CD4-positive, alpha-beta T cell treated with Interleukin-4 for 1 hour (primary cell): ENCODE results near the gene THRAP3.

Source experiments
- DNase-seq, 2 donors: peaks; one replicate each; pipeline ENCODE4 v3.0.0-alpha.2; 2020 to 2022

THRAP3 gene

DNA sequence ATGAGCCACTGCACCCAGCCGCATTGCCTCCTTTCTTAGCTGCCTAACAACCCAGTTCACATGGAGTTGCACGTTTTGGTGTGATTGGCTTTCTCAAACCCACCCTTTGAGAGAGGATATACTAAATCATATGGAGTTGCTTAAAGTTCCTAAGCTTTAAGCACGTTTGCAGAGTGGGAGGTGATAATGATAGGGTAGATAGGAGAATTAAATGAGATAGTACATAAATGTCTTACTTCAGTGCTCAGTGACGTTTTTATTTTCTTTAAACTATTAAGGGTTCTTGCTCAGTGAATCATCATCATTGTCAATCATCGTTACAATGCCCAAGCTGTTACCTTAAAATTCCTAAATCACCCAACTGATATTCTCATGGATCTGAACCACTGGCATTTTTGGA is 79.0 kb downstream of the THRAP3 start:
- DNase-seq, result no peak

DNA sequence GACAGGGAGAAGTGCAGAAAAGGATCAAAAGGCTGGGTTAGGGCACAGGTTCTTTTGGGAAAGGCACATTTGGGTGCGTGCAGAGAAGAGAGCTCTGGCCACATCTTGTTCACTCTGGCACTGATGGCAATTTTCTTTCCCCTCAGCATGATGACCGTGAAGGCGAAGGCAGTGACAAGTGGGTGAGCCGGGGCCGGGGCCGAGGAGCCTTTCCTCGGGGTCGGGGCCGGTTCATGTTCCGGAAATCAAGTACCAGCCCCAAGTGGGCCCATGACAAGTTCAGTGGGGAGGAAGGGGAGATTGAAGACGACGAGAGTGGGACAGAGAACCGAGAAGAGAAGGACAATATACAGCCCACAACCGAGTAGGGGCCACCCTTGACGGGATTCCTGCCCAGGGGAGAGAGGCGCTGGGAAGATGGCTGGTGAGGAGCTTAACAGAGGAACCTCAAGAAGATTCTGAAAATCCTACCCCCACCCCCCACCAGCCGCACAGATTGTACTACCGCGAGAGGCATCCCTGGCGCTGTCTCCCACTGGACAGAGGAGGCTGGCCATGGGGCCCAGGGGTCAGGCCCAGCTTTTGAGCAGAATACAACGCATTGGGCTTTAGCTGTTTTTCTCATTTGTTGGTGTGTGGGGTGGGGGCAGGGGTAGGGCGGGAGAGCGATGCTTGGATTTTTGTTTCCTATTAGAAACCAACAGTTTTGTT is 79.6 kb downstream of the THRAP3 start:
- DNase-seq, result no peak

DNA sequence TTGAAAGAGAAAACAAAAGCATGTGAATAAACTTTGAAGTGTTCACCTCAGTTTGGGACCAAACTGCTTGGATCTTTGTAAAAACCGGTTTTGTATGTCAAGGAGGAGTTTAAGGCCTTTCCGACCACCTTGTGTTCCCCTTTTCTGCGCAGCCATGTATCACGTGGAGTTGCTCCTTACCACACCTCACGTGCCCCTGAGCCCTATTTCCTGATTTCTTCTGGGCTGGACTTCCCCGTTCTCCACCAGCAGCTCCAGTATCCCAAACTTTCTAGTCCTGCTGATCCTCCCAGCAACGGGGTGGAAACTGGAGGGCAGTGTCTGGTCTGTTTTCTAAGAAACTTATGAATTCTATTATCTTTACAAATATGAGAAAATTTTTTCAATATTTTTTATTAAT is 80.3 kb downstream of the THRAP3 start:
- peak in 1 of 2 donors; percentile 34 for DNase-seq

DNA sequence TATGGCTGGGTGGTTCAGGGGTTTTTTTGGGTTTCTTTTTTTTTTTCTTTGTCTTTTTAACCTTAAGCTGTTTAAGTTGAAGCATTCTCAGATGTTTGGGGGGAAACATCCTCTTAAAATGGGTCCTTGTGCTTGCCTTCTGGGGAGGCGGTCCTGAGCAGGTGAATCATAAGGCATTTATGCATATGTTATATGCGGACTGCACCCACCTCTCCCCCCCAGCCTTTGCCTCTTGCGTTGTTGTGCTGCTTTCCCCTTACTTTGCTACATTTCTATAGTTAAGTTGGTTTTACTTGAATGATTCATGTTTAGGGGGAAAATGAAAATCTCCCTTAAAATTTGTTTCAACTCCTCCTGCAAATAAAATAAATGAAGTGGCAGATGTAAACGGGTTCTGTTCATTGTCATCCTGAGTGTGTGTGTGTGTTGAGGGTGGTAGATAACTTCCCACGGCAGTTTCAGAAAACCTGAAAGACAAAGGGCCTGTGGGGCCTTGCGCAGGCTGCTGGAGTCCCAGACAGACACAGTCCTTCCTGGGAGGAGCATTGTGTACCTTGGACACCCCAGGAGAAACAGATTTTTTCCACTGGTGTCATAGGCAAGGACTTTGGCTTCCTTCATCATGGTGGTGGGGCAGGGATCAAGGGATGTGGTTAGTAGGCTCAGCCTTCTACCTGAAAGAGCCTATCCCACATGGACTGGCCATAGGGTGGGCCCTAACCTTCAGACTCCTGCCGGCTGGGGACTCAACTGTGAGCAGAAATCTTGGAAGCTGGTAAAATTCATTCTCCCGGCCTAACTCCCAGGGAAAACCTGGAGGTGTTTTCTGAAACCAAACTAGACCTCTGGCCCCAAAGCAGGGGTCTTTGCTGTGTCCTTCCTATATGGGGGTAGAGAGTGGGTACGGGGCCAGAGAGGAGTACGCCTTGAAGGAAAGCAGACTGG is 81.0 kb downstream of the THRAP3 start:
- no peak for DNase-seq

DNA sequence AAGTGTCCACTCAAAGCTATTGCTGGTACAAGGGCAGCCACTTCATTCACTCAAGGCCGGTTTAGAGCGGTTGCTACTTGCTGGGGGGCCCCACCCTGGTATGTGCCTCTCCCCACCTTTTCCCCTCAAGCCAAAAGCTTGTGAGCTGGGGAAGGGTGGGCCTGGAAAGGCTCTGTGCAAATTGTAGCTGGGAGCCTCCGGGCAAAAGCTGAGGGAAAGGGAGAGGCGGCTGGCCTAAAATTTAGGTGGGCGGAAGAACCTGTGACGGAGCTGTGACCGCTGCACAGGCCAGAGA is 81.6 kb downstream of the THRAP3 start:
- DNase-seq, result no peak

DNA sequence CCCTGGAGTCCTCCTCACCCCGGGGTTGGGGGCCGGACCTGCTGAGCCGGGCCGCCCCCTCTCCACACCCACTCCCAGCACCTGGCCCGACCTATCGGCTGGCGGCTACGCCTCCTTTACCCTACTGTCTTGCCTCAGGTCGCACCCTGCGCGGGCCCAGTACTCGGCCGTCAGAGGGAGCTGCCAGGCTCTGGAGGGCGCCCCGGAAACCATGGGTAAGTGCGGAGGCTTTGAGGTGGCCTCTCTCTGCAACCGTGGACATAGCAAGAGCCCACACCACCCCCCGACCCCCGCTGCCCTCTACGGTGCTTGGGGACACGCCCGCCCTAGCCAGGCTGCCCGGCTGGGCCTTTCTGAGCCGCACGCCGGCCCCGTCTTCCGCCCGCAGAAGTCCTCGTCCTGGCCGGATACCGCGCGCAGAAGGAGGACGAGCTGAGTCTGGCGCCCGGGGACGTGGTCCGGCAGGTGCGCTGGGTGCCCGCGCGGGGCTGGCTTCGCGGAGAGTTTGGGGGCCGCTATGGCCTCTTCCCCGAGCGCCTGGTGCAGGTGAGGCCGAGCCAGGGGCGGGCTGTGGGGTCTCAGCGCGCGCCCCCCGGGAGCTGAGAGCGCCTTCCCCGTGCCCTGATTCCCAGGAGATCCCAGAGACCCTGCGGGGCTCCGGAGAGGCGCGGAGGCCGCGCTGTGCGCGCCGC is 82.1 kb downstream of the THRAP3 start, which contains the start of gene SH3D21:
Gene SH3D21 (plus strand): TSS at position 159 of the 692 bp plus-strand sequence. CDS start 53 bp downstream, at position 212.
- DNase-seq, result peak; percentile 54 to 55

DNA sequence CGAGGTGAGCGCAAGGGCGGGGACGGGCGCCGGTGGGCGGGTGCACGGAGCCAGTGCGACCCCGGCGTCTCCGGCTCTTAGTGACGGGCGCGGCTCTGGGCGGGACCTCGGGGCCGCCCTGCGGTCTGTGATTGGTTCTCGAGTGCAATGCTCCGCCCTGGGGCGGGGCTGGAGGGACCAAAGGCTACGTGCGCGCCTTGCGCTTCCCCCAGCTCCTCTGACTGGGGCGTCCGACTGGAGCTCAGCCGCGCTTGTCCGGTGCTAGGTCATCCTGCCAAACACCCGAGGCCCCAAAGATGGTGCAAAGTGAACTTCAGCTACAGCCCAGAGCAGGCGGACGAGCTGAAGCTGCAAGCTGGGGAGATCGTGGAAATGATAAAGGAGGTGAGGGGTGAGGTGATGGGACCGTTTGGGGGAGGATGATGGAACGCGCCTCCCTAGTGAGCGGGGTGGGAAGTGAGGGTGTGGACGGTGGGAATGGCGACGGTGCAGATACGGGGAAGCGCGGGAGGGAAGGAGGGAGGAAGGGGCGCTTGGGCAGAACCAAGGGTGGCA is 82.7 kb downstream of the THRAP3 start:
- peak; percentile 93 to 95 for DNase-seq

DNA sequence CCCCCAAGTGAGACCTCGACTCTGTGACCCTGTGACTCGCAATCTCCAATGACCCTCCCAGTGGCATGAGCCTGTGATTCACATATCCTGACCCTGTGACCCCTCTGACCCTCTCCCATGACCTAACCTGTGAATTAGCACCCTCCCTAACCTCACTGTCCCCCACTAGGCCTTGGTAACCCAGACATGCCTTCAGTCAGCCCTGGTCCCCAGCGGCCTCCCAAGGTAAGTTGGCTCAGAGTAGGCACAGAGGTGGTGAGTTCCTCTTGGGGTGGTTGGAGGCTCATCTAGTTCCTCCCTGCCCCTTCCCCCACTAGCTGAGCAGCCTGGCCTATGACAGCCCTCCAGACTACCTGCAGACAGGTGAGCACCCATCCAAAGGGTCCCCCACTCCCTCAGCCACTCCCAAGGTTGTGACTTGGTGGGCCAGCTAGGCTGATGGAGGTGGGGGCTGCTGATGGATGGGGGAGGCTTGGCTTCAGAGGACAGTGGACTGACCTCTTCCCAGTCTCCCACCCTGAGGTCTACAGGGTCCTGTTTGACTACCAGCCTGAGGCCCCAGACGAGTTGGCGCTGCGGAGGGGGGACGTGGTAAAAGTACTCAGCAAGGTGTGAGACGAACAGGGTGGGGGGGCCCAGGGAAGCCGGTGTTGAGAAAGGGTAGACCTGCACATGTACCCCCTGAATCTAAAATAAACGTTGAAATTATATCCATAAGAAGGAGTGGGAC is 83.5 kb downstream of the THRAP3 start:
- DNase-seq, result no peak

DNA sequence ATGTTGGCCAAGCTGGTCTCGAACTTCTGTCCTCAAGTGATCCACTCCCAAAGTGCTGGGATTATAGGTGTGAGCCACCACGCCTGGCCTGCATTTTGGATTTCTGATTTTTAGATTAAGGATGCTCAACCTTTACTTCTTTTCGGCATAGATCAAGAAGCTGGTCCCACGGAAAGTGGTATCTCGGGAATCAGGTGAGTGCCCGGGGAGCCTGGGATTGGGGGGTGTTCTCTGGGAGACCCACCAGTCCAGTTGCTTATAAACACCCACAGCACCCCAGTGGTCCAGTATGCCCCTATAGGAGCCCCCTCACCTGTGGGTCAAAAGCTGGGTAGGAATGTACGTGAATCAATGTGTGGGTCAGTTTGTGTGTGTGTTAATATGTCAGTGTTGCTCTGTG is 85.2 kb downstream of the THRAP3 start:
- DNase-seq, result no peak

DNA sequence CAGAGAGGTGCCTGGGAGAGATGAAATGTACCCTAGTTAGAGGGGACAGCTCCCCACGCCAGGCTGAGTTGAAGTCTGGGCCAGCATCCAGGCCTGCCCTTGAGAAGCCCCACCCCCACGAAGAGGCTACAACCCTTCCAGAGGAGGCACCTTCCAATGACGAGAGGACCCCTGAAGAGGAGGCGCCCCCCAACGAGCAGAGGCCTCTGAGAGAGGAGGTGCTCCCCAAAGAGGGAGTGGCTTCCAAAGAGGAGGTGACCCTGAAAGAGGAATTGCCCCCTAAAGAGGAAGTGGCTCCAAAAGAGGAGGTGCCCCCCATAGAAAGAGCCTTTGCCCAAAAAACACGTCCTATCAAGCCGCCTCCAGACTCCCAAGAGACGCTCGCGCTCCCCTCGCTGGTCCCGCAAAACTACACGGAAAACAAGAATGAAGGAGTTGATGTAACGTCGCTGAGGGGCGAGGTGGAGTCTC is 96.1 kb downstream of the THRAP3 start:
- DNase-seq, result peak in 1 of 2 donors; percentile 23

DNA sequence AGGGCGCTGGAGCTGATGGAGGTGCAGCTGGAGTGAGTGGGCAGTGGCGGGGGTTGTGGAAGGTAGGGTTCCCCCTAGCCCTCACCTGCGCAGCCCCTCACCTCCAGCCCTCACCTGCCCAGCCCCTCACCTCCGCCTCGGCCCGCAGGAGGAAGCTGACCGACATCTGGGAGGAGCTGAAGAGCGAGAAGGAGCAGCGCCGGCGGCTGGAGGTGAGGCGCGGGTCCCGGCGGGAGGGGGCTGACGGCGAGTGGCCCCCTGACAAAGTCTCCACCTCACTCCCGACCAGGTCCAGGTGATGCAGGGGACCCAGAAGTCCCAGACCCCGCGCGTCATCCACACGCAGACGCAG is 96.5 kb downstream of the THRAP3 start:
- DNase-seq, result no peak

DNA sequence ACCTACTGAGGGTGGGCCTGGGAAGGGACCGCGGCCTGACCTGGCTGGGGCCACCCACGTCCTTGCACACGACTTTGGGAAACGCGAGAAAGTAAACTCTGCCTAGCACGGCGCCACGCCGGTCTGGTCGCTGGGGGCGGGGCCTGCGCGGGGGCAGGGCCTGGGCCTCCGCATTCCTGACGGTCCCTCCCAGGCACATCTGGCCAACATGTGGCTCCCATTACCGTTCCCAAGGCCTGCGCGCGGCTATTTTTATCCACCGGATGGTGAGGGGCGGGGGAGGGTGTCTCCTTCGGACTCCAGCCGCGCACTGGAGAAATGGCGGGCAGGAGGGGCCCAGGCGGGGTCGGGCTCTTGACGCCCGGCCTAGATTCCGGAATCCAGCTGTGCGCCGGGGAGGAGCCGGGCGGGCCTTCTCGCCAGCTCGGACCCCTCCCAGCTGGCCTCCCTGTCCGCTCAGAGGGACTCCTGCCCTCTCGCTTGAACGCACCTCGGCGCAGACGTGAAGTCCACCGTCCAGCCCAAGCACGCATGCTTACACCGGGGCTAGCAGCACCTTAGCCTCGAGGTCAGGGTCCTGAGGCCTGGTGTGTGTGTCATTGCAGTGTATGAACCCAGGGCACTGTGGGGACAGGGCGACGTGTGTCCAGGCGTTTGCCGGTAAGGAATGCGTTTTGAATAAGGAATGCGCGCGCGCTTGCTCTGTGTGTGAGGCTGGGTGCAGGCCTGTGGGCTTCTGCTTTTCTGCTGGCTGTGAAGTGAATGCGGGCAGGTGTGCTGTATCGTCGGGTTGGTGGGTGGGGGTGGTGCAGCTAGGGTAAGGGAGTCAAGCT is 97.1 kb downstream of the THRAP3 start:
- DNase-seq, result peak in 1 of 2 donors; percentile 30

DNA sequence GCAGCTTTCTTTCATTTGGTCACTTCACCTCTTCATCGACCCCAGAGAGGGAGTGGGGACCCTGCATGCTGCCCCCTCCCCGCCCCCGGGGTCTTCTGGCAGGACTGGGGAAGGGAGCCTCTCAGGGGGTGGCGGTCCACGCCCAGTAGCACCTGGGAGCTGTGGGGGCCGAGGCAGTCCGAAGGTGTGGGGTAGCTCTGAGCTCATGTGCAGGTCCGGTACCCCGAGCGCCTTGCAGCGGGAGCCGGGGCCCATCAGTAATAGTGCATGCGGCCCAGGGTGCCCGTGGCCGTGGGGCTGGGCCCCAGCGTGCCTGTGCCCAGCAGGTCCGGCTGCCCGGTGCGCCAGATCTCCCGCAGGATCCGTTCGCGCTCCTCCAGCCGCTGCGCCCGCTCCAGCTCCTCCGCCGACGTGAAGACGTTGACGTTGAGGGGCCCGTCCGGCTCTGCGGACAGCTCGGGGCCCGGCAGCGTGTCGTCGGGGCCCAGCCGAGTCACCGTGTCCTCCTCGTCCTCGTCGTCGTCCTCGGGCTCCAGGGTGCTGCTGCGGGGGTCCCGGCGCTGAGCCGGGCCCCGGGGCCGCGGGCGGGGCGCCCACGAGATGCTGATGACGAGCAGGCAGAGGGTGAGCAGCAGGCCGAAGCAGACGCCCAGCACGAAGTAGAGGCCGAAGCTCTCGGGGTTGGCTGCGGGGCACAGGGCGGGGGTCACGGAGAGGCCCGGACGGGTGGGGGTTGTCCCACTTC is 98.0 kb downstream of the THRAP3 start:
- no peak for DNase-seq

DNA sequence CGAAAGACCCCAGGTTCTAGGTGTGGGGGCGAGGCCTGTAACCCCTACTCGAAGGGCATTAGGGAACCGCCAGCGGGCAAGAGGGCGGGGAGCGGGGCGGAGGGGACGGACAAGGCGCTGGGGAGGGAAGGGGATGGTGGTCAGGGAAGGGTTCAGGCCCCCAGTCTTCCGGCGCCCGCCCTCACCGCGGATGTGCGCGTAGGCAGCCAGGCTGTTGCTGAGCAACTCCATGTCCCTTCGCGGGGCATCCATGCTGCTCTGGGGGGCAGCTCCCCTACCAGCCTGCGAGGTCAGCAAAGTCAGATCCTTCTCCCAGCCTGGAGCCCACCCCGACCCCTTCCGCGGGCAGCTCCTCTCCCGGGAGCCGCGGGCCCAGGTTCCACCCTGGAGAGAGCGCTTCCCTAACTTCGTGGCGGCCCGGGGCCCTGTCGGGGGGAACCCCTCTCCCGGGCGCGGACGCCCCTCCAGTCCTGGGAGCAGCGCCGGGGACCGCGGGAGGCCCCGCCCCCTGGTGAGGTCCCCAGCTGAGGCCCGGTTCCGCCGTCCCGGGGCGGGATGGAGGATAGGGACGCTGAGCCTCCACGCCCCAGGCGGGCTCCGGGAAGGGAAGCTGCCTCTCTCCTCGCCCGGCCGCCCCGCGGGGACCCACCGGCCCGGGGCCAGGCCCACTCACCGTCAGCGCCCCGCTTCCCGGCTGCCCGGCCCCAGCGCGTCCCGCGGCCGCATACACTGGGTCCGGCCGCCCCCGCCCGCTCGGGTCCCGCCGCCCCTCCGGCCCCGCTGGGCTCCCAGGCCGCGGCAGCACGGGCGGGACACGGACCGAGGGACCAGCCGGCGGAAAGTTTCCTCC is 98.8 kb downstream of the THRAP3 start:
- DNase-seq, result peak in 1 of 2 donors; percentile 41

DNA sequence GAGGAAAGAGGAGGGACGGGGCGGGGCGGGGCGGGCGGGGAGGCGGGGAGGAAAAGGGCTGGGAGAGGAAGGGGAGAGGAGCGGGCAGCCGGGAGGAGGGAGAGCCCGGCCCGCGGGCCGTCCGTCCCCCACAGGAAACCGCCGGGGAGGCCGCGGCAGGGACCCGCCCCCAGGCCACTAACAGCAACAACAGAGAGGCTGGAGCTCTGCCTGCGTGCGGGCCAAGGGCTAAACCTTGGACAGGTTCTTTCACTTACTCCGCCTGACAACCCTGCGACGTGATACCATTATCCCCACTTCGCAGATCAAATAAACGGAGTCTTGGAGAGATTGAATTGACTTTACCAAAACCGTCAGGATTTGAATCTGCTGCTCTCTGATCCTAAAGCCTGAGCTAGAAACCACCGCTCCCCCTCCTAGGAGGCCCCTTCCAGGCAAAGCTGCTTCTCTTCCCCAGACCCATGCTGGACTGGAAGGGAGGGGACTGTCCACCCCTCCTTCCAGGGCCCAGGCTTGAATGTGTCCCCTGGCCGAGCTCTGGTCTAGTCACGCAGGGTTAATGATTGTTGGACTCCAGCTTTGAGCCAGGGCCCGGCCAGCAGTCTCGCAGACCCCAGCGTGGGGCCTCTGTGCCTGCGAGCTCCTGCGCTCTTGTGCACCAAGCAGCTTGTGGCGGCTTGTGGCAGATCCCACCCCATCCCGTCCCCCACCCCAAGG is 99.6 kb downstream of the THRAP3 start, which contains the start of gene EVA1B:
Gene EVA1B (minus strand): TSS at position 10 of the 717 bp plus-strand sequence. CDS start 608 bp downstream, outside the sequence.
- DNase-seq, result peak; percentile 23 to 47

DNA sequence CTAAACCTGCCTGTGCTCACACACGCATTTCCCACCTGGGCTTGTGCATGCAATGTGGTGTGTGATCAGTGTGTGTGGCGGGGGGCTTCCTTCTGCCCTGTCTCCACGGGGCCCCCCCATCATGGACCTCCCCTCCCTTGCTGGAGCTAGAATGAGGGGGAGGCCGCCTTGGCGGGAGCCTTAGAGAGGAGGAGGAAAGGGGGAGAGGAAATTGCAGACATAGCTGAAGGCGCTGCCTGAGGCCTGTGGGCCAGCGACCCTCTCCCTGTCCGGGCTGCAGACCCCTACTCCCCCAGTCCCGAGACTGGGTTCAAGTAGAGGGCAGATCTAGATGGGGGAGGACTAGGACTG is 100.1 kb downstream of the THRAP3 start:
- DNase-seq, result no peak

DNA sequence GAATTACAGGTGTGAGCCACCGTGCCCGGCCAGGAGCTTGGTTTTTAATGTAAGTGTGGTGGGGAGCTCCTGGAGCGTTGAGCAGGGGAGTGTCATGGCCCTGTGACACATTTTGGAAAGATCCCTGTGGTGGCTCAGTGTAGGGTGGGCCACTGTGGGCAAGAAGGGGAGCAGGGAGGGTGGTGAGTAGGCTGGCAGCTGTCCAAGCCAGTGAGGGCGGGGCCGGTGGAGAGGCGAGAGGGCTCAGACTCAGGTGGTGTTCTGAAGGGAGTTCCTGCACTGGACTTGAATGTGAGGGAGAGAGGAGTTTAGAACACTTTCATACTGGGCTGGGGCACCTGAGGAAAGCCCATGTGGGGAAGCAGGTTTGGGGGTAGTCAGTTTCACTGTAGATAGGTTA is 102.3 kb downstream of the THRAP3 start:
- DNase-seq, result no peak

DNA sequence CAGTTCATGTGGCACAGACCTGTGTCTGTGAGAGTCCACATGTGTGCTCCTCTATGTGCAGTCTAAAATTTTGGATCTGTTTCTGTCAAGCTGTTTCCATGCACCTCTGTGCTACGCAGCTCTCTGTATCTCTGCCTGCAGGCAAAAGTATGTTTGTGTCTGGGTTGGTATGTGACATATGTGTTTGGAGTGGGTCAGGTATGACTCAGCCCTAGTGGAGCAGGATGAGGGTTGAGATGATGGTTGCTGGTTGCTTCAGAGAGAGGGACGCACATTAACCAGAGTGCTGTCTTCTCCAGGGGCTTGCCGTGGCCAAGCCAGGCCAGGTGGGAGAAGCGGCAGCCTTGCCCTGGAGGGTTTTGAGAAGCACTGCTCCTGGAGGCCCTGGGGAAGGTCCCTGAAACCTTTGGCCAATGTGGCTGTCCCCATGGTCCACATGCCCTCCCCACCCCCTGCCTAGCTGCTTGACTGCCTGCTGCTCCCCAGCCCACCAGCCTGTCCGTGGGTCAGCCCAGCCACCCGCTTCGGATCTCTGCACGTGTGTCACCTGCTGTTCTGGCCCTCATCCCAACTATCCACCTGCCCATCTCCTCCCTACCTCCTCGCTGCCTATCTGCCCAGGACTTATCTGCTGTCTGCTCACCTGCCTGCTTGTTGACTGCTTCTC is 103.3 kb downstream of the THRAP3 start:
- no peak for DNase-seq
